Erythroblast (primary cell): Measurements from ENCODE around the gene SUPT6H.

Source experiments
- GATA1 ChIP-seq: IDR thresholded peaks from 2 replicates; pipeline ENCODE4 v1.6.1; 2011; ENCODE audit warnings: low read depth, mild to moderate bottlenecking, control low read depth, low read length, moderate library complexity
- POLR2A ChIP-seq: IDR thresholded peaks from 2 replicates; pipeline ENCODE4 v1.6.1; 2011; ENCODE audit warnings: mild to moderate bottlenecking, low read length

- TF ChIP-seq POLR2A (no peak), GATA1 (no peak)
These were observed 43.2 kb downstream of the SUPT6H start for GRCh38 chr17:28705074-28705659.
